Endodermal cell (in vitro differentiated cells): ENCODE measurements around the gene TRAPPC8. TPM values are rescaled to one million over a fixed set of nuclear protein-coding genes. Genes with fewer than 3 reads are reported as not detected.

Experiments used
- DNase-seq: peaks from one replicate; pipeline ENCODE4 v3.0.0-alpha.2; 2017
- H3K27ac ChIP-seq: 2 replicates; pipeline ENCODE4 v1.5.1; 2013; ENCODE audit warnings: mild to moderate bottlenecking, low read depth, low read length, moderate library complexity
- H3K27me3 ChIP-seq: 2 replicates; pipeline ENCODE4 v1.6.1; 2013; ENCODE audit warnings: mild to moderate bottlenecking, low read length, moderate library complexity; ENCODE audit not compliant: insufficient read depth, control insufficient read depth, poor library complexity, severe bottlenecking
- H3K36me3 ChIP-seq: 2 replicates; pipeline ENCODE4 v1.7.0; 2013; ENCODE audit warnings: mild to moderate bottlenecking, low read length, moderate library complexity; ENCODE audit not compliant: control insufficient read depth, insufficient read depth
- H3K4me1 ChIP-seq: one replicate; pipeline ENCODE4 v1.7.0; 2013; ENCODE audit warnings: low read length; ENCODE audit not compliant: control insufficient read depth, insufficient read depth
- H3K4me3 ChIP-seq: 2 replicates; pipeline ENCODE4 v1.5.1; 2013; ENCODE audit warnings: mild to moderate bottlenecking, low read length, moderate library complexity
- H3K9ac ChIP-seq: 2 replicates; pipeline ENCODE4 v1.6.1; 2013; ENCODE audit warnings: mild to moderate bottlenecking, low read length, moderate library complexity; ENCODE audit not compliant: poor library complexity, severe bottlenecking; ENCODE audit errors: extremely low read depth
- H3K9me3 ChIP-seq: 2 replicates; pipeline ENCODE4 v1.6.1; 2013; ENCODE audit warnings: mild to moderate bottlenecking, low read length, moderate library complexity; ENCODE audit not compliant: control insufficient read depth
- H3K27ac Mint-ChIP-seq: 2 replicates; pipeline ENCODE4 v1.8.0; 2020; ENCODE audit warnings: mixed read lengths
- H3K27me3 Mint-ChIP-seq: 2 replicates; pipeline ENCODE4 v1.8.0; 2021; ENCODE audit warnings: mild to moderate bottlenecking, mixed read lengths; ENCODE audit not compliant: insufficient read depth
- H3K36me3 Mint-ChIP-seq: 2 replicates; pipeline ENCODE4 v1.8.0; 2020; ENCODE audit warnings: low read depth, mixed read lengths
- H3K4me1 Mint-ChIP-seq: 2 replicates; pipeline ENCODE4 v1.8.0; 2020; ENCODE audit warnings: mixed read lengths
- H3K4me3 Mint-ChIP-seq: 2 replicates; pipeline ENCODE4 v1.8.0; 2020; ENCODE audit warnings: mild to moderate bottlenecking, moderate library complexity, mixed read lengths
- H3K9me3 Mint-ChIP-seq: 2 replicates; pipeline ENCODE4 v1.8.0; 2020; ENCODE audit warnings: mild to moderate bottlenecking, mixed read lengths
- CTCF ChIP-seq: fragments of 200-600 bp; sonication (generic); conservative IDR thresholded peaks from 2 replicates; pipeline ENCODE4 v1.5.0; 2021; ENCODE audit warnings: antibody characterized with exemption, mild to moderate bottlenecking
- WGBS, 2 experiments: methylation state at CpG; one replicate each; pipeline versions ENCODE4 v1.1.5 to v1.1.7; 2013; ENCODE audit warnings: missing lambda C conversion rate in 2 of 2, mixed read lengths in 1 of 2; ENCODE audit not compliant: insufficient coverage in 1 of 2, insufficient read length in 1 of 2; 5-methylcytosine and 5-hydroxymethylcytosine counted together
- total RNA-seq, 2 donors: library from RNA; stranded (reverse); fragmentation: NEBNext Ultra II Directional in 1 of 2; extraction: Animal tissue kit (Norgen Biotek cat#: 25700) in 1 of 2; gene quantifications; 2 replicates in 1 of 2; 3 replicates in 1 of 2; pipeline ENCODE4 v1.2.1, GENCODE V29; 2021

The TRAPPC8 gene
- total RNA-seq, 2 donors from 2014 or later: 45.2 to 49.0 TPM

GRCh38 chr18:31789409-31789808, 153.5 kb downstream of the TRAPPC8 start:
- no peak for DNase-seq

GRCh38 chr18:31783059-31783458, 159.9 kb downstream of the TRAPPC8 start:
- no peaks in the 10 kb centered on the region for H3K4me1 Mint-ChIP-seq
- no peaks in the 10 kb centered on the region for H3K27me3 ChIP-seq
- TF ChIP-seq CTCF: no peak
- no peak overlapping the region for H3K27ac ChIP-seq
- H3K4me3 Mint-ChIP-seq: no peak overlapping the region
- H3K4me3 ChIP-seq: no peak overlapping the region
- H3K36me3 ChIP-seq: no peaks in the 10 kb centered on the region
- 75 to 83% methylated on average over 2 to 3 of the region's 3 CpGs for WGBS, 2 experiments
- no peaks in the 10 kb centered on the region for H3K27me3 Mint-ChIP-seq
- DNase-seq: no peak
- H3K9me3 Mint-ChIP-seq: peaks cover 38% of the 10 kb centered on the region
- H3K9me3 ChIP-seq: peaks cover 31% of the 10 kb centered on the region
- H3K4me1 ChIP-seq: no peaks in the 10 kb centered on the region
- H3K27ac Mint-ChIP-seq: no peak overlapping the region
- H3K36me3 Mint-ChIP-seq: peaks cover 20% of the 10 kb centered on the region
- H3K9ac ChIP-seq: no peak overlapping the region

More at GRCh38 chr18:31789409-31789808, 153.5 kb downstream of the TRAPPC8 start:
- no peak for TF ChIP-seq CTCF
- H3K4me3 ChIP-seq: no peak overlapping the region
- peaks cover 9% of the 10 kb centered on the region for H3K9me3 Mint-ChIP-seq
- H3K36me3 Mint-ChIP-seq: peaks cover 7% of the 10 kb centered on the region
- no peak overlapping the region for H3K9ac ChIP-seq
- H3K4me1 Mint-ChIP-seq: peaks cover 5% of the 10 kb centered on the region
- peaks cover 2% of the 10 kb centered on the region for H3K9me3 ChIP-seq
- no peak overlapping the region for H3K27ac ChIP-seq
- H3K27me3 Mint-ChIP-seq: peaks cover 2% of the 10 kb centered on the region
- WGBS, 2 experiments: 94 to 95% methylated on average over 6 to 10 of the region's 10 CpGs
- H3K27ac Mint-ChIP-seq: no peak overlapping the region
- H3K36me3 ChIP-seq: no peaks in the 10 kb centered on the region
- no peak overlapping the region for H3K4me3 Mint-ChIP-seq
- no peaks in the 10 kb centered on the region for H3K4me1 ChIP-seq
- no peaks in the 10 kb centered on the region for H3K27me3 ChIP-seq

Other genes with a start within 250 kb of the TRAPPC8 start
- 1 to 10 TPM in 1 of 2 donors, under 1 TPM in 1; 0.46 to 1.1 TPM for gene SLC25A52, start 182.2 kb downstream of the TRAPPC8 start, total RNA-seq
- 10 to 100 TPM; 19.3 to 29.3 TPM for gene RNF125, start 75.7 kb upstream of the TRAPPC8 start, total RNA-seq
- gene RNF138, start 148.7 kb upstream of the TRAPPC8 start, total RNA-seq: 10 to 100 TPM; 45.2 to 59.6 TPM
- not detected for gene MEP1B, start 246.9 kb upstream of the TRAPPC8 start, total RNA-seq